Measurements from ENCODE around the gene VPS13D.

Gene VPS13D

DNA sequence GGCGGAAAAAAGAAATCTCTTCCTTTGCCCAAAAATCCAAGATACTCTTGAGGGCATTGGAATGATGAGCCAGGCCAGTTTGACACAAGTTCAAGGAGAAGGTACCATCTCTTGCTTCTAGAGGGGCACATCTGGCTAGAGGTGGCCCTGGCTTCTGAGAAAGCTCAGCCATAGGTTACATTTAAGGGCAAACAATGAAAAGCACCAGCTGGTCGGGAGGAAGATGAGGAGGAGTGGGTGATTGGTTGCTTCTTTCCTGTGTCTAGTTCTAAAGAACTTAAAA lies 256.2 kb downstream of the VPS13D start:
- H4K20me1 ChIP-seq (ENCODE audit: insufficient read depth, low read length), result no peaks in the 10 kb centered on the region
- no peaks in the 10 kb centered on the region for H3K27me3 ChIP-seq (replicated peaks; ENCODE audit: insufficient read depth, low read length)
- no peak overlapping the region for H2AFZ ChIP-seq (ENCODE audit: low read length)
- no peak for DNase-seq
- H3K36me3 ChIP-seq (replicated peaks; ENCODE audit: insufficient read depth, low read length), result no peaks in the 10 kb centered on the region
- no peaks in the 10 kb centered on the region for H3F3A ChIP-seq (ENCODE audit: insufficient read depth, low read length)
- peaks cover 3% of the 10 kb centered on the region; the same call in 1 of the 2 replicates for H3K4me1 ChIP-seq (ENCODE audit: low read length)
- H3K9me2 ChIP-seq (replicated peaks; ENCODE audit: insufficient read depth, low read length), result no peaks in the 10 kb centered on the region
- no peak overlapping the region for H3K4me3 ChIP-seq (ENCODE audit: low read length)
- H3K4me2 ChIP-seq (ENCODE audit: low read depth, low read length), result no peak overlapping the region
- no peak for TF ChIP-seq EZH2 (optimal IDR thresholded peaks at IDR 0.05; ENCODE audit: low read depth, low read length)
- no peak for TF ChIP-seq EZH2phosphoT487 (IDR thresholded peaks at IDR 0.05; ENCODE audit: low read length)
- TF ChIP-seq, protein P1, sequence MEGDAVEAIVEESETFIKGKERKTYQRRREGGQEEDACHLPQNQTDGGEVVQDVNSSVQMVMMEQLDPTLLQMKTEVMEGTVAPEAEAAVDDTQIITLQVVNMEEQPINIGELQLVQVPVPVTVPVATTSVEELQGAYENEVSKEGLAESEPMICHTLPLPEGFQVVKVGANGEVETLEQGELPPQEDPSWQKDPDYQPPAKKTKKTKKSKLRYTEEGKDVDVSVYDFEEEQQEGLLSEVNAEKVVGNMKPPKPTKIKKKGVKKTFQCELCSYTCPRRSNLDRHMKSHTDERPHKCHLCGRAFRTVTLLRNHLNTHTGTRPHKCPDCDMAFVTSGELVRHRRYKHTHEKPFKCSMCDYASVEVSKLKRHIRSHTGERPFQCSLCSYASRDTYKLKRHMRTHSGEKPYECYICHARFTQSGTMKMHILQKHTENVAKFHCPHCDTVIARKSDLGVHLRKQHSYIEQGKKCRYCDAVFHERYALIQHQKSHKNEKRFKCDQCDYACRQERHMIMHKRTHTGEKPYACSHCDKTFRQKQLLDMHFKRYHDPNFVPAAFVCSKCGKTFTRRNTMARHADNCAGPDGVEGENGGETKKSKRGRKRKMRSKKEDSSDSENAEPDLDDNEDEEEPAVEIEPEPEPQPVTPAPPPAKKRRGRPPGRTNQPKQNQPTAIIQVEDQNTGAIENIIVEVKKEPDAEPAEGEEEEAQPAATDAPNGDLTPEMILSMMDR (IDR thresholded peaks at IDR 0.05; ENCODE audit: low read length), result no peak
- H3K27ac ChIP-seq (ENCODE audit: low read length), result no peak overlapping the region
- no peaks in the 10 kb centered on the region for H3K79me2 ChIP-seq (ENCODE audit: low read length)
- H3K9me3 ChIP-seq (replicated peaks; ENCODE audit: insufficient read depth, low read length), result no peaks in the 10 kb centered on the region
- H3K9ac ChIP-seq (ENCODE audit: low read length), result no peak overlapping the region

DNA sequence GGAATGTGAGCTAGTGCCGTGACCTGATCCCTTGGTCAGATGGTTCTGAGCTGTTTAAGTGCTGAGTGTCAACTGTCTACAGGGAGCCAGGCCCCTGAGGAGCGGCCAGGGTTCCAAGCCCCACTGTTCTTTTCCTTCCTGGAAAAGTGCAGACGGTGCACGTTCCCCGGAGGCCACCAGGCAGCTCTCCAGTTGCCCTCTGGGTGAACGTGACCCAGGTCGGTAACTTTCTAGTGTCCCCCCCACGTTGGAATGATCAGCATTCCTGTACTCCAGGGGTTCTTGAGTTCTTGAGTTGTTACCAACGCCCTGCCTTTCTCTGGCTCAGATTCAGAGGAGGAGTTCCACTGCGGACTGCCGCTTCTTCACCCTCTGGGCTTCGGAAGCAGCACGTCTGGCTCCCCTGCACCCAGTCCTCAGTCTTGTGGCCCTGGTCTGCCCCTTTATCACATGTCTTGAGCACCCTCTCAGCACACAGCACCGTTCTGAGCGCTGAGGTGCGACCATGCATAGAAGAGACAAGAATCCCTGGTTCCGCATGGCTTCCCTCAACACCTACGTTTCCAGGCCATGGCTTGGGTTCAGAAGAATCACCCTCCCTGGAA lies 256.7 kb downstream of the VPS13D start:
- Histone ChIP-seq H3K36me3 (replicated peaks; ENCODE audit: insufficient read depth, low read length) (no peaks in the 10 kb centered on the region), H4K20me1 (ENCODE audit: insufficient read depth, low read length) (no peaks in the 10 kb centered on the region), H3K4me1 (ENCODE audit: low read length) (no peaks in the 10 kb centered on the region), H3K9me2 (replicated peaks; ENCODE audit: insufficient read depth, low read length) (no peaks in the 10 kb centered on the region), H3K79me2 (ENCODE audit: low read length) (no peaks in the 10 kb centered on the region), H3K27me3 (replicated peaks; ENCODE audit: insufficient read depth, low read length) (no peaks in the 10 kb centered on the region), H3K9me3 (replicated peaks; ENCODE audit: insufficient read depth, low read length) (no peaks in the 10 kb centered on the region), H3K9ac (ENCODE audit: low read length) (no peak overlapping the region), H3K27ac (ENCODE audit: low read length) (no peak overlapping the region), H3K4me3 (ENCODE audit: low read length) (no peak overlapping the region), H3K4me2 (ENCODE audit: low read depth, low read length) (no peak overlapping the region), H2AFZ (ENCODE audit: low read length) (no peak overlapping the region), H3F3A (ENCODE audit: insufficient read depth, low read length) (no peaks in the 10 kb centered on the region)
- no peak for DNase-seq
- TF ChIP-seq, protein P1 (IDR thresholded peaks at IDR 0.05; ENCODE audit: low read length), result no peak
- no peak for TF ChIP-seq EZH2 (optimal IDR thresholded peaks at IDR 0.05; ENCODE audit: low read depth, low read length)

DNA sequence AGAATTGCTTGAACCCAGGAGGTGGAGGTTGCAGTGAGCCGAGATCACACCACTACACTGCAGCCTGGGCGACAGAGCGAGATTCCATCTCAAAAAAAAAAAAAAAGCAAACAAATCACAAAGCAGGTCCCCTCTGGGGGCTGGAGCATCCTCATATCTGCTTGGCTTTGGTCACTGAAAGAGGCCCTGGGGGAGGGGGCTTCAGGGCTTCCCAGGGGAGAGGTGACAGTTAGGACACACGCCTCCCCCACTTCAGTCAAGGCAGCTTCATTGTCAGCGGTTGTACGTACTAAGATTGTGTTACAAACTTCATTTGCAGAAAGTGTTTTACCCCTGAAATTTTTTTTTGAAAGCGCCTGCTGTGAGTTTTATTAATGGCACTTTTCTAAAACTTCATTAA lies 257.7 kb downstream of the VPS13D start:
- no peak for DNase-seq
- no peak overlapping the region for H3K9ac ChIP-seq (ENCODE audit: low read length)
- H3K36me3 ChIP-seq (replicated peaks; ENCODE audit: insufficient read depth, low read length), result no peaks in the 10 kb centered on the region
- no peak overlapping the region for H3K4me3 ChIP-seq (ENCODE audit: low read length)
- no peaks in the 10 kb centered on the region for H4K20me1 ChIP-seq (ENCODE audit: insufficient read depth, low read length)
- no peak overlapping the region for H3K27ac ChIP-seq (ENCODE audit: low read length)
- TF ChIP-seq EZH2 (optimal IDR thresholded peaks at IDR 0.05; ENCODE audit: low read depth, low read length) (no peak), EZH2phosphoT487 (IDR thresholded peaks at IDR 0.05; ENCODE audit: low read length) (no peak)
- TF ChIP-seq, protein P1 (IDR thresholded peaks at IDR 0.05; ENCODE audit: low read length), result no peak
- no peak overlapping the region for H2AFZ ChIP-seq (ENCODE audit: low read length)
- H3K9me2 ChIP-seq (replicated peaks; ENCODE audit: insufficient read depth, low read length), result no peaks in the 10 kb centered on the region
- H3K4me2 ChIP-seq (ENCODE audit: low read depth, low read length), result no peak overlapping the region
- no peaks in the 10 kb centered on the region for H3F3A ChIP-seq (ENCODE audit: insufficient read depth, low read length)
- no peaks in the 10 kb centered on the region for H3K27me3 ChIP-seq (replicated peaks; ENCODE audit: insufficient read depth, low read length)
- no peaks in the 10 kb centered on the region for H3K79me2 ChIP-seq (ENCODE audit: low read length)
- no peaks in the 10 kb centered on the region for H3K4me1 ChIP-seq (ENCODE audit: low read length)
- no peaks in the 10 kb centered on the region for H3K9me3 ChIP-seq (replicated peaks; ENCODE audit: insufficient read depth, low read length)
